Middle frontal gyrus (tissue), 1 donor: ENCODE measurements around the gene SPATA3.
"Not testable (repeated sequence)": the region's sequence is repeated elsewhere in the genome, so short reads cannot be mapped to it uniquely, and the experiment has no call there.

Experiments used
- DNase-seq: peaks from one replicate; pipeline ENCODE4 v3.0.0-alpha.2; 2015; ENCODE audit warnings: low spot score; ENCODE audit errors: extremely low spot score

The SPATA3 gene

GRCh38 chr2:230968314-230968713 is 27.6 kb upstream of the SPATA3 start:
- not testable (repeated sequence) for DNase-seq

GRCh38 chr2:230968921-230969658 is 26.8 kb upstream of the SPATA3 start:
- DNase-seq, result no peak

DNA sequence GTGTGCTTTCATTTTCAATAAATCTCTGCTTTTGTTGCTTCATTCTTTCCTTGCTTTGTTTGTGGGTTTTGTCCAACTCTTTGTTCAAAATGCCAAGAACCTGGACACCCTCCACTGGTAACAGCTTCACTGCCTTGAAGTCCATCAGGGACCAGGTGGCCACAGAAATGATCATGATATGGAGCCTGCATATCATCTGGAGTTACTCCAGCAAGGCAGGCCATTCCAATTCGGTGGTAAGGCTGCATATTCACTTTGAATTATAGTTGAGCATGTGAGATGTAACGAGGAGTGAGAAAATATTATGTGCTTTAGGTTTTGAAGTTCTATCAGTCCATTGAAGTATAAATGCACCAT is 26.3 kb upstream of the SPATA3 start:
- DNase-seq, result no peak

- no peak for DNase-seq
Measured at GRCh38 chr2:230972046-230972445, 23.9 kb upstream of the SPATA3 start.

DNA sequence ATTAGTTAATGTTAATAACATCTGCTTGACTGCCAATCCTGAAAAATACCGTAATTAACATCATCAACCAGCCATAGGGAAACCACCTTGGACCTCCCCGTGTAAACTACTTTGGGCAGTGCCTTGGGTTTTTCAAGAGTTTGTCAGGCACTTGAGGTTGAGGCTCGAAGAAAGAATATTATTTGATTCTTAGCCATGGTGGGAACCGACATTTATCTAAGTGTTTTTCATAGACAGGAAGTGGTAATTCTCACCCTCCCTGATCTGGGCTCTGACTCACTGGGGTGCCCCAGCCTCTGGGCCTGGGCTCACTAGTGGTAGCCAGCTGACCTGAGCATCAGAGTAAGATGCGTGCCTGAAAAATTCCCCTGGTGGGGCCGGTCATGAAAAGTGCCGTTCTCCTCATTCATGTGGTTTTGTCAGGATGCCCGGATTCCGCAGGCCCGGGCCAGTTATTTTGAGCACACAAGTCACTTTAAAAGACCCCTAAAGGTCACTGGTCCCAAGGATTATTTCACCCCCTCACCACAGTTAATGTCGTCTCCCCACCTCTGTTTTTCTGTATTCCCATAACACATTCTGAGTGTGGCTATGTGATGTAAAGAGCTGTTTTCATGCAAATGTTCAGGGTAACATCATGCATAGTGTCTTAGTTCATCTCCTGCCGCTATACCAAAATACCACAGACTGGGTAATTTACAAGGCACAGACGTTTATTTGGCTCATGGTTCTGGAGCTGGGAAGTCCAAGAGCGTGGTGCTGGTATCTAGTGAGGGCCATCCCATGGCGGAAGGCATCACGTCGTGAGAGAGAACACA is 21.6 kb upstream of the SPATA3 start:
- no peak for DNase-seq

DNA sequence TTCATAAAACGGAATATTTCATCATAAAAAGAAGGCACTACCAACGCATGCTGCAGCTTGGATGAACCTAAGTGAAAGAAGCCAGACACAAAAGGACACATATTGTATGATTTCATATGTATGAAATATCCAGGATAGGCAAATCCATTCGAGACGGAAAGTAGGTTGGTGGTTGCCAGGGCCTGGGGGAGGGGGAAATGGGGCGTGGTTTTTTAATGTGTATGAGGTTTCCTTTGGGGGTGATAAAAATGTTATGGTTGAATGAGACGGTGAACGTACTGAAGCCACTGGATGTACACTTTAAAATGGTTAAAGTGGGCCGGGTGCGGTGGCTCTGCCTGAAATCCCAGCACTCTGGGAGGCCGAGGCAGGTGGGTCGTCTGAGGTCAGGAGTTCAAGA is 20.0 kb upstream of the SPATA3 start:
- DNase-seq, result no peak

DNA sequence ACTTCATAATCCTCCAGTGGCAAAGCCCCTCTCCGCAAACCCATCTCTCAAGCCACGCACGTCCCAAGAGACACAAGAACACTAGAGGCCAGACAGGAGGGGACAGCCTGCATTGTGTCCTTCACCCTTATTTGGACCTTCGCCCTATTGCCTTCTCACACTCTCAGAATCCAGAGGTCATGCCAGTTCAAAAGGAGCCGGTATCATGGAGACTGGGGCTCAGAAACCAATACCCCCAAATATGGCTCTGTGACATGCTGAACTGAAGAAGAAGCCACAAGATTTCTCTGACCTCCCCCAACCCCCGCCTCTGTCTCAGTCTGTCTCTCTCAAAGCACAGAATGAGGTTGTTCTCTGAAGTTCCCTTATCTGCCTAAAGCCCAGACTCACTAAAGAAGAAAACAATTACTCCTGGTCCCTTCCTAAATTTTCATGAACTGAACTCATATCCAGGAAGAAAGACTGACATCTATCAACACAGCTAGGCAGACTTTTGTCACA is 19.2 kb upstream of the SPATA3 start:
- DNase-seq, result no peak

- DNase-seq, result no peak
Measured at GRCh38 chr2:230980468-230980867, 15.5 kb upstream of the SPATA3 start.

GRCh38 chr2:230981704-230982103 is 14.2 kb upstream of the SPATA3 start:
- DNase-seq, result no peak

DNA sequence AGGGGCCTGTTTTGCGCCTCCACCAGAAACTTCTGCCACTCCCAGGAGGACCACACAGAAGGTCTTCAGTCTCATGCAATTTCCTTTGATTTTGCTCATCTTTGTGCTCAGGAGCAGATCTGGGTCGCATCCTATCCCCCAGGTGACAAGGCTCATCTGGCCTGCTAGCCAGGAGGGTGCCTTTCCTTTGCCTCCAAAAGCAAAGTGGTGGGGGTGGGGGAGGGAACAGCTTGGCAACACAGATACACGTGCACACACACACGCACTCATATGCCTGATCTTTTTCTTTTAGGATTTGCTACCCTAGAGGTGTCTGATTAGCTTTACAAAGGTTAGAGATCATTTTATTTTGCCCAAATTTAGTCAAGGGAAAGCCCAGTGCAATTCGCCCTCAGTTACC is 13.8 kb upstream of the SPATA3 start:
- DNase-seq, result no peak

DNA sequence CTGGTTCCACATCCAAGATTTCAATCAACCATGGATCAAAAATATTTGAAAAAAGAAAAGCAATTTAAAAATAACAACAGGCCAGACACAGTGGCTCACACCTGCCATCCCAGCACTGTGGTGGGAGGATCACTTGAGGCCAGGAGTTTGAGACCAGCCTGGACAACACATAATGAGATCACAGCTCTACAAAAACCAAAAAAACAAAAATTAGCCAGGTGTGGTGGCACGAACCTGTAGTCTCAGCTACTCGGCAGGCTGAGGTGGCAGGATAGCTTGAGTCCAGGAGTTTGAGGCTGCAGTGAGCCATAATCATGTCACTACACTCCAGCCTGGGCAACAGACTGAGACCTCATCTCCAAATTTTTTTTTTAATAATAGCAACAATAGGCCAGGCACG is 13.4 kb upstream of the SPATA3 start:
- no peak for DNase-seq

DNA sequence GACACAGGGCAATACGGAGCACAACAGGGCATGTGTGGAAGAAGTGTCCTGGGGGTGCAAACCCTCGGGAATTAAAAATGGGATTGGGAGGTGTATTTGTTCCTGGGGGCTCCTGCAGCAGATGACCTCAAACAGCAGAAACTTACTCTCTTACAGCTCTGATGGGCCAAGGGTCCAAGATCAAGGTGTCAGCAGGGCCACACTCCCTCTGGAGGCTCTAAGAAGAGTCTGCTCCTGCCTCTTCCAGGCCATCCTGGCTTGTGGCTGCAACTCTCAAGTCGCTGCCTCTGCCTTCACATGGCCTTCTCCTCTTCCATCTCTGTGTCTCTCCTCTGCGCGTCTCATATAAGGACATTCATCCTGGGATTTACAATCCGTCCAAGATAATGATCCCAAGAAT is 12.4 kb upstream of the SPATA3 start:
- no peak for DNase-seq

DNA sequence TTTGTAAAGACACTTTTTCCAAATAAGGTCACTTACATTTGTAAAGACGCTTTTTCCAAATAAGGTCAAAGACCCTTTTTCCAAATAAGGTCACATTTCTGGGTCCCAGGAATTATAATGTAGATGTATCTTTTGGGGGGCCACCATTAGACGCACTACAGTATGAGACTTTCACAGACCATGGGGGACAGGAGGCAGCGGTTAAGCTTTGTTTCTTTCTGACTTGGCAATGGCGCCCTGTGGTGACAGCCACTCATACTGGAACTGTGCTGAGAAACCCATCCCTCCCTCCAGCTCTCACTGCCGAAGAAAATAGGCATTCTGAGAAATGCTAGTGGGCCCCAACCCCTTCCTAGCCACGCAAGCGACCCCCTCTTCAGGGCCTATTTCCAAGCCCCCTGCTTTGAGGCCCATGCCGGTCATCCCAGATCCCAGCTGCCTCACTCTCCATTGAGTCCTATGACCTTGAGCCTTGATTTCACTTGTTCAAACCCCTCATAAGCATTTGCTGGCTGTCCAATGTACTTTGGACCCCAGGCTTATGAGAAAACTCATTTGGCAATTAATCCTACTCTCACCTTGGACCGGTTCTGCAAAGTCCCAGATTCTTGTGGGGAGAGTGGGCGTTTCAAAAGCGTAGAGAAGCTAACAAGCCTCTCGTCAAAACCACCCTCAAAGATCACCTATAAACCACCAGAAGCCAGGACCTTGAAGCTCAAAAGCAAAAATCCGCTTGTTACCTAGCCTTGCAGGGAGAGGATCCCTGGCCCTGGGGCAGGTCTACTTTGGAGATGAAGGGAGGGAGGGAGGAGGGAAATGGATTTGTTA is 11.3 kb upstream of the SPATA3 start:
- no peak for DNase-seq

GRCh38 chr2:230985519-230986231 is 10.2 kb upstream of the SPATA3 start:
- DNase-seq, result no peak

GRCh38 chr2:230986520-230987136 is 9.3 kb upstream of the SPATA3 start:
- no peak for DNase-seq

DNA sequence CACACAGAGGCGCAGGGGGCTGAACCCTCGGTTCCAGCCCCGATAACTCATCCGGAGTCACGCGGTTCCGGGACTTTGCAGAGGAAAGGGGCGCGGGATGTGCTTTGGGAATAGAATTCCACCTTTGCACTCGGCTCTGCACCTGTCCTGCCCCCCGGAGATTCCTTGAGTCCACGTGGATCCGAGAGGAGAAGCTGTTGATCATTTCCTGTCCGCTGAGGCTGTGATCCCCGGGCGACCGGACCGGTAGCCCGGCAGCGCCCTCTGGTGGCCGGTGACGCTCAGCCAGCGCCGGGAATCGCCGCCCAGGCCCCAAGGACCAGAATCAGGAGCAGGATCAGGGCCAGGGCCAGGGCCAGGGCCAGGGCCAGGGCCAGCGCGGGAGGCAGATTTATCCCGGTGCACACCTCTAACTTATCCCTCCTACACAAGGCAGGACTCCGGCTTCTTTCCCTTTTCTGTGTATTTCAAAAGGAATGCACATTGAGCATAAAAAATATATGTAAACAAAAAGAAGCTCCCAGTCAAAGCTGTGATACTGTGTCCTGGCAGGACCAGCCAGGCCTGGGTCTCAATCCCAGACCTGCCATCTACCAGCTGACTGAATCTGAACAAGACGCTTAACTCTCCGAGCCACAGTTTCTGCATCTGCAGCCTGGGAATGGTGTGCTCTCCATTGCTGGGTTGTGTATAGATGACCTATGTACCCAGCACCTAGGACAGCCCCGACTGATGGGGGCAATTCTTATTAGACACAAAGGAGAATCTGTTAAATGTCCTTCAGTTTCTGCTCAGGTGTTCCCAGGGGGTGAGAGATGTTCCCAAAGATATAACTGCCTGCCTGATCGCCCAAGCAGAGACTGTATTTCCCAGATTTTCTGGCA is 8.5 kb upstream of the SPATA3 start:
- DNase-seq, result peak; percentile 62

- DNase-seq, result no peak
Measured at GRCh38 chr2:230989731-230990130, 6.2 kb upstream of the SPATA3 start.

DNA sequence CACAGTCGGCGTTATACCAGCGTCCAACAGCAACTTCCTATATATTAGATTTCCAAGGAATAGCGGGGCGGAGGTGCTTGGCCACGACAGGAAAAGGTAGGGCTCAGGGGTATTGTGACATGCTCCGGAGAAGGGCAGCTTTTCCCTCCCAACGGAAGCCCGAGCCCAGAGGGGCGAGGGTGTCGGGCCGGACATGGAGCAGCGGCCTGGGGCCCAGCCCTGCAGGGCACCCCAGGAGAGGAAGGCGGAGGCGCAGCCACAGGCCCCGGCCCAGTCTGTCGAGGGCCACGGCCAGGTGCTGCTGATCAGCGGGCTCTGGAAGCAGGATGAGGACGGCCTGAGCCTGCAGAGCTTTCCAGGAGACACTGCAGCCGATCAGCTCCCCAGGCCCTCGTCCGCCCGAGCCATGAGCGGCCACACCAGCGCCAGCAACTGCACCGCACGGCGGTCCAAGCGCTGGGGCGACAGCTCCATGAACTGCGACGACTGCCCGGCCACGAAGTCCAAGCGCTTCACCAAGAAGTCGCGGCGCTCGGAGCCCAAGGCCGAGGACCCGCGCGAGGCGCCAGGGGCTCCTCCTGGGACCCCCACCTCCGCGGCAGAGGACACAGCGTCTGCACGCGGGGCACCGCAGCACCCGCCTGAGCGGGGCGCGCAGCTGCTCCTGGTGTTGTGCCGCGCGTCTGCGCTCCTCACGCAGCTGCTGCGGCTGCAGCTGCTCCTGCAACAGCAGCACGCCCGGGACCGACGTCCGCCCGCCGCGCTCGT is 5.6 kb upstream of the SPATA3 start:
- DNase-seq, result no peak

DNA sequence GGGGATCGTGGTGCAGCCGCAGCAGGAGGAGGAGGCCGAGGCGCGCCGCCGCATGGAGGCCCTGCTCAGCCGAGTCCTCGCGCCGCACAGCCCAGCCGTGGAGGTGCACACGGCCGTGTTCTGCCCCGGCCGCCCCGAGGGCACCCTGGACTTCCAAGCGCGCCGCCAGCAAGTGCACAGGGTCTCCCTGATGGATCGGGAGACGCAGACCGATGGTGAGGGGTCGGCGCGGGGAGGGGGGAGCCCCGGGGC is 5.1 kb upstream of the SPATA3 start:
- DNase-seq, result no peak
